ENCODE results near the gene GULP1. TPM values are rescaled to one million over a fixed set of nuclear protein-coding genes. Genes with fewer than 3 reads are reported as not detected.
A peak's percentile ranks its signal among the peaks of the same experiment; 100 is the strongest.

Gene GULP1
- total and polyA plus RNA-seq, 2 of the 4 experiments (the other 2 are of a cell fraction) = 24.4 to 40.1 TPM

- H3K4me3 ChIP-seq (ENCODE audit: insufficient read depth, low read depth, low read length) = no peak overlapping the region
- H3K4me2 ChIP-seq (ENCODE audit: low read depth, low read length) = no peak overlapping the region
- H3K18ac ChIP-seq (ENCODE audit: low read depth, low read length) = no peak overlapping the region
- no peak overlapping the region for H4K8ac ChIP-seq (ENCODE audit: low read depth in 2 of 2, low read length in 2 of 2)
- peak; percentile 35; the same call in 1 of the 2 replicates for ATAC-seq (ENCODE audit: low read depth)
- no peak overlapping the region for H2AFZ ChIP-seq (replicated peaks; ENCODE audit: low read length, poor library complexity)
- no peak overlapping the region for H3K14ac ChIP-seq (replicated peaks; ENCODE audit: low read depth, low read length)
- no peak overlapping the region for H3K4ac ChIP-seq (ENCODE audit: low read depth, low read length)
- DNase-seq = peak; percentile 37
- peaks cover 4% of the 10 kb centered on the region; the same call in 1 of the 2 replicates for H3K9me1 ChIP-seq (ENCODE audit: insufficient read depth, low read length)
- no peak overlapping the region for H2BK5ac ChIP-seq (ENCODE audit: low read depth, low read length, poor library complexity, severe bottlenecking)
- no peak overlapping the region for H3K23ac ChIP-seq (ENCODE audit: low read depth, low read length)
- no peak overlapping the region for H3K27ac ChIP-seq (ENCODE audit: insufficient read depth, low read length)
- BruUV-seq (replicated peaks) = no TSS peak
- dilution Hi-C loops (cut with HindIII; ENCODE audit: low sequenced_read_pairs, unreplicated experiment) (no loop called here), intact Hi-C loops (cut with micrococcal nuclease) (no loop called here), in situ Hi-C loops (cut with MboI; ENCODE audit: low sequenced_read_pairs) (no loop called here)
- H4K5ac ChIP-seq (ENCODE audit: low read depth, low read length) = no peak overlapping the region
- CTCF ChIA-PET = no interaction called here
- H3K4me1 ChIP-seq (ENCODE audit: control insufficient read depth, insufficient read depth, low read length) = peaks cover 2% of the 10 kb centered on the region
- WGBS, 2 experiments (ENCODE audit: extremely low coverage in 2 of 2, insufficient read length in 1 of 2) = no CpG with 5 or more reads among the region's 2 CpGs
- H3K9ac ChIP-seq (ENCODE audit: low read depth, low read length) = no peak overlapping the region
- no peak overlapping the region for H4K91ac ChIP-seq (ENCODE audit: insufficient read depth, low read depth, low read length)
- no peak overlapping the region for H2BK15ac ChIP-seq (ENCODE audit: low read depth, low read length)
- POLR2A ChIA-PET (ENCODE audit: unreplicated experiment) = no interaction called here
- H3K36me3 ChIP-seq (ENCODE audit: control insufficient read depth, insufficient read depth, low read length) = no peaks in the 10 kb centered on the region
- peaks cover 6 to 36% of the 10 kb centered on the region in 2 experiments for H3K79me1 ChIP-seq (ENCODE audit: low read depth in 1 of 2, low read length in 2 of 2)
- H2BK120ac ChIP-seq (ENCODE audit: low read depth, low read length) = no peak overlapping the region
- H3K56ac ChIP-seq (ENCODE audit: extremely low read depth, insufficient read depth, low read length) = no peak overlapping the region
- TF ChIP-seq CEBPB (IDR thresholded peaks at IDR 0.05; ENCODE audit: low read depth, low read length) = no peak
- TF ChIP-seq POLR2A (IDR thresholded peaks at IDR 0.05; ENCODE audit: low read depth, low read length) = no peak
- TF ChIP-seq FOS (IDR thresholded peaks at IDR 0.05; ENCODE audit: low read depth, low read length) = no peak
- TF ChIP-seq BHLHE40 (IDR thresholded peaks at IDR 0.05; ENCODE audit: low read depth, low read length) = no peak
- no peak for TF ChIP-seq MAZ (IDR thresholded peaks at IDR 0.05; ENCODE audit: borderline replicate concordance, low read depth, low read length)
- TF ChIP-seq MAFK (IDR thresholded peaks at IDR 0.05; ENCODE audit: low read depth, low read length) = no peak
- H2AK5ac ChIP-seq (ENCODE audit: low read depth, low read length) = no peak overlapping the region
- no peaks in the 10 kb centered on the region for H3K9me3 ChIP-seq (ENCODE audit: control insufficient read depth, insufficient read depth, low read length)
- no peaks in the 10 kb centered on the region for H4K20me1 ChIP-seq (ENCODE audit: insufficient read depth, low read length)
- H2AK9ac ChIP-seq (replicated peaks; ENCODE audit: low read depth, low read length, poor library complexity) = no peak overlapping the region
- H2BK20ac ChIP-seq (ENCODE audit: low read depth, low read length) = no peak overlapping the region
- H3K27me3 ChIP-seq (ENCODE audit: control insufficient read depth, insufficient read depth, low read length) = no peaks in the 10 kb centered on the region
These were observed 133.6 kb downstream of the GULP1 start for GRCh38 chr2:188425266-188425665.
